H1 (cell line): ENCODE data around the gene CAMKMT. TPM values are rescaled to one million over a fixed set of nuclear protein-coding genes. Genes with fewer than 3 reads are reported as not detected.
A peak's percentile ranks its signal among the peaks of the same experiment; 100 is the strongest.

Experiments used
- CTCF ChIA-PET: fragments of 300-600 bp; sonication (Branson Sonifier 250); formaldehyde crosslinking; loops from one replicate; lab custom pipeline; 2021; ENCODE audit not compliant: partially characterized antibody; lab: Charles Lee
- POLR2A ChIA-PET: fragments of 300-600 bp; sonication (Branson Sonifier 250); formaldehyde crosslinking; loops from one replicate; lab custom pipeline; 2021; ENCODE audit warnings: inconsistent platforms; ENCODE audit not compliant: partially characterized antibody; lab: Charles Lee
- DNase-seq, 2 experiments: peaks; one replicate each; pipeline versions ENCODE4 v3.0.0 to v3.0.0-alpha.2; 2010 to 2022; ENCODE audit warnings: low spot score in 2 of 2, low read depth in 1 of 2, mixed read lengths in 1 of 2
- FAIRE-seq: peaks from 2 replicates; lab custom pipeline; 2011; peaks lifted over from hg19 to GRCh38; lab: Jason Lieb, UNC
- H2AFZ ChIP-seq: 2 replicates; pipeline ENCODE4 v1.8.1; 2012; ENCODE audit warnings: low read length, inconsistent platforms
- H2AK5ac ChIP-seq: 2 replicates; pipeline ENCODE4 v1.6.1; 2013; ENCODE audit warnings: low read depth, low read length
- H2BK120ac ChIP-seq: replicated peaks from 2 replicates; pipeline ENCODE3; 2013; ENCODE audit warnings: low read depth, low read length, inconsistent platforms
- H2BK12ac ChIP-seq: 2 replicates; pipeline ENCODE4 v1.6.1; 2013; ENCODE audit warnings: low read depth, low read length
- H2BK15ac ChIP-seq: 2 replicates; pipeline ENCODE4 v1.6.1; 2013; ENCODE audit warnings: low read length
- H2BK20ac ChIP-seq: 2 replicates; pipeline ENCODE4 v1.6.1; 2013; ENCODE audit warnings: low read length
- H2BK5ac ChIP-seq: 2 replicates; pipeline ENCODE4 v1.6.1; 2013; ENCODE audit warnings: low read depth, low read length
- H3K14ac ChIP-seq: 2 replicates; pipeline ENCODE4 v1.6.1; 2013; ENCODE audit warnings: inconsistent platforms; ENCODE audit not compliant: insufficient read length
- H3K18ac ChIP-seq: 2 replicates; pipeline ENCODE4 v1.6.1; 2013; ENCODE audit warnings: low read length; ENCODE audit errors: extremely low read depth
- H3K23ac ChIP-seq: 2 replicates; pipeline ENCODE4 v1.6.1; 2013; ENCODE audit warnings: inconsistent platforms; ENCODE audit not compliant: insufficient read length
- H3K23me2 ChIP-seq: 2 replicates; pipeline ENCODE4 v1.6.1; 2013; ENCODE audit warnings: low read depth, low read length
- H3K27ac ChIP-seq: 2 replicates; pipeline ENCODE4 v1.6.1; 2011; ENCODE audit warnings: low read depth, low read length, inconsistent platforms
- H3K27me3 ChIP-seq, 4 experiments: replicated peaks in 1 of 4; 1 replicate in 1 of 4; 2 replicates in 3 of 4; pipeline versions ENCODE4 v1.6.1 to v1.8.1; 2011 to 2013; ENCODE audit warnings: low read length in 3 of 4, mild to moderate bottlenecking in 3 of 4, inconsistent platforms in 2 of 4, mixed read lengths in 2 of 4, moderate library complexity in 1 of 4; ENCODE audit not compliant: control insufficient read depth in 3 of 4, insufficient read depth in 3 of 4; ENCODE audit errors: extremely low read depth in 1 of 4
- H3K36me3 ChIP-seq, 4 experiments: 2 replicates each; pipeline versions ENCODE4 v1.6.1 to v1.8.1; 2011 to 2013; ENCODE audit warnings: mild to moderate bottlenecking in 4 of 4, low read length in 3 of 4, moderate library complexity in 2 of 4, control low read depth in 1 of 4, inconsistent platforms in 1 of 4; ENCODE audit not compliant: insufficient read depth in 4 of 4, control insufficient read depth in 2 of 4
- H3K4ac ChIP-seq: replicated peaks from 2 replicates; pipeline ENCODE3; 2013; ENCODE audit warnings: low read length, low read depth, mixed read lengths, inconsistent platforms; ENCODE audit not compliant: insufficient read length
- H3K4me1 ChIP-seq, 4 experiments: replicated peaks in 1 of 4; 1 replicate in 1 of 4; 2 replicates in 3 of 4; pipeline versions ENCODE4 v1.6.1 to v1.8.1; 2011 to 2013; ENCODE audit warnings: low read length in 3 of 4, inconsistent platforms in 2 of 4, mixed read lengths in 1 of 4; ENCODE audit not compliant: insufficient read depth in 4 of 4, control insufficient read depth in 3 of 4
- H3K4me2 ChIP-seq, 2 experiments: 2 replicates each; pipeline versions ENCODE4 v1.6.1 to v1.8.1; 2011 to 2013; ENCODE audit warnings: low read depth in 2 of 2, low read length in 2 of 2, control low read depth in 1 of 2, inconsistent platforms in 1 of 2, mild to moderate bottlenecking in 1 of 2; ENCODE audit not compliant: insufficient read depth in 1 of 2
- H3K4me3 ChIP-seq, 4 experiments: fragments of 200-600, 300-600 bp in 1 of 4; sonication (generic), shearing (Covaris generic), sonication (Bioruptor Twin) in 1 of 4; 2 replicates each; pipeline versions ENCODE4 v1.5.1 to v1.8.1; 2011 to 2016; ENCODE audit warnings: low read length in 4 of 4, low read depth in 3 of 4, control low read depth in 2 of 4, inconsistent platforms in 2 of 4, mild to moderate bottlenecking in 2 of 4, mixed read lengths in 1 of 4, moderate library complexity in 1 of 4; ENCODE audit not compliant: insufficient read depth in 2 of 4; ENCODE audit errors: extremely low read depth in 1 of 4
- H3K56ac ChIP-seq: replicated peaks from 2 replicates; pipeline ENCODE3; 2013; ENCODE audit warnings: low read depth, mild to moderate bottlenecking, mixed read lengths, low read length, inconsistent platforms; ENCODE audit not compliant: insufficient read length
- H3K79me1 ChIP-seq: 2 replicates; pipeline ENCODE4 v1.6.1; 2013; ENCODE audit warnings: low read depth, low read length, control low read depth
- H3K79me2 ChIP-seq, 2 experiments: 2 replicates each; pipeline versions ENCODE4 v1.6.1 to v1.8.1; 2012 to 2013; ENCODE audit warnings: low read length in 2 of 2, mild to moderate bottlenecking in 2 of 2, inconsistent platforms in 1 of 2; ENCODE audit not compliant: insufficient read depth in 2 of 2, control insufficient read depth in 1 of 2
- H3K9ac ChIP-seq, 4 experiments: replicated peaks in 1 of 4; 1 replicate in 1 of 4; 2 replicates in 3 of 4; pipeline versions ENCODE4 v1.6.1 to v1.8.1; 2011 to 2013; ENCODE audit warnings: low read depth in 3 of 4, low read length in 3 of 4, control low read depth in 2 of 4, mild to moderate bottlenecking in 2 of 4, moderate library complexity in 2 of 4, inconsistent platforms in 1 of 4; ENCODE audit errors: extremely low read depth in 1 of 4
- H3K9me3 ChIP-seq, 2 experiments: 2 replicates each; pipeline versions ENCODE4 v1.6.1 to v1.8.1; 2012 to 2013; ENCODE audit warnings: mild to moderate bottlenecking in 2 of 2, moderate library complexity in 2 of 2, control low read depth in 1 of 2, inconsistent platforms in 1 of 2, low read depth in 1 of 2, low read length in 1 of 2, mixed read lengths in 1 of 2; ENCODE audit not compliant: insufficient read depth in 2 of 2
- H4K20me1 ChIP-seq, 2 experiments: replicated peaks in 1 of 2; 2 replicates each; pipeline versions ENCODE3 to v1.8.1; 2011 to 2013; ENCODE audit warnings: inconsistent platforms in 2 of 2, low read length in 2 of 2, mild to moderate bottlenecking in 1 of 2; ENCODE audit not compliant: insufficient read depth in 2 of 2, control insufficient read depth in 1 of 2
- H4K5ac ChIP-seq: 2 replicates; pipeline ENCODE4 v1.6.1; 2013; ENCODE audit warnings: low read length, low read depth, mixed read lengths, inconsistent platforms; ENCODE audit not compliant: insufficient read length
- H4K8ac ChIP-seq: 2 replicates; pipeline ENCODE4 v1.8.0; 2013; ENCODE audit warnings: mild to moderate bottlenecking, moderate library complexity, low read length, inconsistent platforms; ENCODE audit not compliant: insufficient read depth; ENCODE audit errors: extremely low read depth
- H4K91ac ChIP-seq: replicated peaks from 2 replicates; pipeline ENCODE3; 2013; ENCODE audit warnings: low read length, mixed read lengths, inconsistent platforms; ENCODE audit not compliant: insufficient read length
- NRF1 ChIP-seq: IDR thresholded peaks from 2 replicates; pipeline ENCODE4 v1.6.1; 2011; ENCODE audit warnings: mild to moderate bottlenecking, low read depth, low read length, improper control_type of control experiment
- SAP30 ChIP-seq: fragments of 300-600 bp; sonication (generic); IDR thresholded peaks from 2 replicates; pipeline ENCODE4 v1.7.1; 2012; ENCODE audit warnings: low read length, moderate library complexity, mild to moderate bottlenecking, inconsistent platforms; ENCODE audit not compliant: insufficient read depth, insufficient replicate concordance
- ZNF274 ChIP-seq: IDR thresholded peaks from 2 replicates; pipeline ENCODE4 v1.7.0; 2012; ENCODE audit warnings: low read length, borderline replicate concordance; ENCODE audit errors: extremely low read depth
- WGBS, 2 experiments: shearing (Covaris generic) in 1 of 2; methylation state at CpG; one replicate each; pipeline versions ENCODE4 v1.1.6 to v1.1.7; 2013 to 2015; ENCODE audit warnings: low lambda C conversion rate in 2 of 2, mixed read lengths in 2 of 2, inconsistent platforms in 1 of 2, low coverage in 1 of 2, missing lambda C conversion rate in 1 of 2; ENCODE audit not compliant: insufficient replicate concordance in 2 of 2, insufficient coverage in 1 of 2, insufficient read length in 1 of 2; ENCODE audit errors: extremely low coverage in 1 of 2, missing lambda C conversion rate in 1 of 2; 5-methylcytosine and 5-hydroxymethylcytosine counted together
- polyA plus RNA-seq, 7 experiments: library from polyadenylated mRNA; depleted of rRNA in 3 of 7; stranded (reverse) in 5 of 7; unstranded in 2 of 7; fragments of >200 nt in 5 of 7; fragments of 200-250 nt in 2 of 7; gene quantifications; 1 replicate in 5 of 7; 2 replicates in 1 of 7; 4 replicates in 1 of 7; pipeline versions ENCODE4 v1.2.1 to v1.2.3, GENCODE V29; 2011 to 2013; ENCODE audit warnings: missing spikeins in 2 of 7, mixed read lengths in 2 of 7
- total RNA-seq: library from RNA; stranded (reverse); fragmentation: NEBNext Ultra II Directional; extraction: Animal tissue kit (Norgen Biotek cat#: 25700); gene quantifications from 2 replicates; pipeline ENCODE4 v1.2.1, GENCODE V29; 2021

Gene CAMKMT
- total and polyA plus RNA-seq, 2 of the 8 experiments (the other 6 are each of a cell fraction or from before 2014, with no cell fraction given) = 14.7 to 22.4 TPM

- Histone ChIP-seq H3K9ac (no peak overlapping the region), H3K36me3 (peaks cover 0 to 7% (median 2%) of the 10 kb centered on the region in 4 experiments; a peak in 2 of 8 replicates), H4K8ac (no peak overlapping the region; the same call in 1 of the 2 replicates), H3K9me3 (peaks cover 6 to 7% of the 10 kb centered on the region in 2 experiments; a peak in 3 of 4 replicates), H4K91ac (no peak overlapping the region), H4K5ac (peak overlapping the region; percentile 63), H3K79me1 (no peaks in the 10 kb centered on the region), H3K4ac (no peak overlapping the region), H3K23me2 (no peaks in the 10 kb centered on the region; the same call in 1 of the 2 replicates), H2BK15ac (no peak overlapping the region), H3K23ac (no peak overlapping the region), H2AFZ (no peak overlapping the region), H2AK5ac (no peak overlapping the region), H3K4me3 (peak overlapping the region in 1 of 4 experiments; percentile 14; a peak in 1 of 8 replicates), H3K14ac (no peak overlapping the region), H3K4me1 (peaks cover 9 to 21% (median 15%) of the 10 kb centered on the region in 4 experiments), H3K27me3 (peaks cover 0 to 3% (median 0%) of the 10 kb centered on the region in 4 experiments; a peak in 3 of 7 replicates), H2BK12ac (peak overlapping the region; percentile 80; the same call in 1 of the 2 replicates), H2BK5ac (no peak overlapping the region; the same call in 1 of the 2 replicates), H2BK120ac (peak overlapping the region; percentile 18), H4K20me1 (no peaks in the 10 kb centered on the region), H3K56ac (no peak overlapping the region), H3K79me2 (no peaks in the 10 kb centered on the region), H3K4me2 (peak overlapping the region in 1 of 2 experiments; percentile 40; a peak in 1 of 4 replicates), H3K18ac (peak overlapping the region; percentile 80; the same call in 1 of the 2 replicates), H2BK20ac (peak overlapping the region; percentile 49; the same call in 1 of the 2 replicates), H3K27ac (no peak overlapping the region)
- POLR2A ChIA-PET = interaction anchor here (0.7 to 7.7 kb wide), 5 partner anchors 9 to 794 kb away, joined by 3 to 84 read pairs (median 4); no protein-coding TSS in a partner anchor
- WGBS, 2 experiments = 38% methylated on average over 5 of the region's 5 CpGs; no CpG with 5 or more reads in 1 of the 2 experiments
- no peak for DNase-seq
- CTCF ChIA-PET = interaction anchor here (0.8 to 3.5 kb wide), 7 partner anchors 11 to 310 kb away, joined by 3 to 18 read pairs (median 6); no protein-coding TSS in a partner anchor
- TF ChIP-seq SAP30 (no peak), ZNF274 (no peak), NRF1 (no peak)
- FAIRE-seq = no peak
Measured at GRCh38 chr2:44789446-44789845, 427.7 kb downstream of the CAMKMT start.
